IPS-15b (cell line): ENCODE results near the gene GADD45G.

Experiments used
- H3K27me3 ChIP-seq: one replicate; pipeline ENCODE4 v1.6.1; 2013; ENCODE audit warnings: low read length; ENCODE audit not compliant: control insufficient read depth, insufficient read depth
- H3K36me3 ChIP-seq: one replicate; pipeline ENCODE4 v1.6.1; 2013; ENCODE audit warnings: low read length; ENCODE audit not compliant: control insufficient read depth, insufficient read depth
- H3K4me1 ChIP-seq: one replicate; pipeline ENCODE4 v1.6.1; 2013; ENCODE audit warnings: mild to moderate bottlenecking, low read length; ENCODE audit not compliant: control insufficient read depth, insufficient read depth
- H3K4me3 ChIP-seq: one replicate; pipeline ENCODE4 v1.5.1; 2013; ENCODE audit warnings: low read depth, low read length
- H3K9ac ChIP-seq: one replicate; pipeline ENCODE4 v1.6.1; 2013; ENCODE audit warnings: low read depth, mild to moderate bottlenecking, low read length
- H3K9me3 ChIP-seq: one replicate; pipeline ENCODE4 v1.6.1; 2013; ENCODE audit warnings: mild to moderate bottlenecking, low read length; ENCODE audit not compliant: control insufficient read depth, insufficient read depth

GADD45G gene

GRCh38 chr9:89603767-89604665, 796 bp upstream of the GADD45G start:
- Histone ChIP-seq H3K27me3 (peaks cover 14% of the 10 kb centered on the region), H3K9ac (no peak overlapping the region), H3K4me1 (peaks cover 9% of the 10 kb centered on the region), H3K4me3 (peak overlapping the region; percentile 43), H3K36me3 (peaks cover 16% of the 10 kb centered on the region), H3K9me3 (no peaks in the 10 kb centered on the region)

DNA sequence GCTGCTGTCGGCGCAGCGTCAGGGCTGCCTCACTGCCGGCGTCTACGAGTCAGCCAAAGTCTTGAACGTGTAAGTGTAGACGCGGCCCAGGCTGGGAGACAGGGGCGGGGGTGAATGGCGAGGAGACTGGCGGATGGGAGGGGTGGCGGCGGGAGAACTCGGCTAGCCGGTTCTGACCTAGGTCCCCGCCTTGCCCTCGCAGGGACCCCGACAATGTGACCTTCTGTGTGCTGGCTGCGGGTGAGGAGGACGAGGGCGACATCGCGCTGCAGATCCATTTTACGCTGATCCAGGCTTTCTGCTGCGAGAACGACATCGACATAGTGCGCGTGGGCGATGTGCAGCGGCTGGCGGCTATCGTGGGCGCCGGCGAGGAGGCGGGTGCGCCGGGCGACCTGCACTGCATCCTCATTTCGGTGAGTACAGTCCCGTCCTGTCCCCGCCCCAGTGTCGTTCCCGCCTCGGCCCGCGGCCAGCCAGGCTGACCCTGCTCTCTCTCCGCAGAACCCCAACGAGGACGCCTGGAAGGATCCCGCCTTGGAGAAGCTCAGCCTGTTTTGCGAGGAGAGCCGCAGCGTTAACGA, 745 bp downstream of the GADD45G start:
- peaks cover 16% of the 10 kb centered on the region for H3K36me3 ChIP-seq
- H3K4me1 ChIP-seq = peaks cover 9% of the 10 kb centered on the region
- H3K9ac ChIP-seq = peak overlapping the region; percentile 77
- H3K4me3 ChIP-seq = peak overlapping the region; percentile 79
- peaks cover 14% of the 10 kb centered on the region for H3K27me3 ChIP-seq
- no peaks in the 10 kb centered on the region for H3K9me3 ChIP-seq

DNA sequence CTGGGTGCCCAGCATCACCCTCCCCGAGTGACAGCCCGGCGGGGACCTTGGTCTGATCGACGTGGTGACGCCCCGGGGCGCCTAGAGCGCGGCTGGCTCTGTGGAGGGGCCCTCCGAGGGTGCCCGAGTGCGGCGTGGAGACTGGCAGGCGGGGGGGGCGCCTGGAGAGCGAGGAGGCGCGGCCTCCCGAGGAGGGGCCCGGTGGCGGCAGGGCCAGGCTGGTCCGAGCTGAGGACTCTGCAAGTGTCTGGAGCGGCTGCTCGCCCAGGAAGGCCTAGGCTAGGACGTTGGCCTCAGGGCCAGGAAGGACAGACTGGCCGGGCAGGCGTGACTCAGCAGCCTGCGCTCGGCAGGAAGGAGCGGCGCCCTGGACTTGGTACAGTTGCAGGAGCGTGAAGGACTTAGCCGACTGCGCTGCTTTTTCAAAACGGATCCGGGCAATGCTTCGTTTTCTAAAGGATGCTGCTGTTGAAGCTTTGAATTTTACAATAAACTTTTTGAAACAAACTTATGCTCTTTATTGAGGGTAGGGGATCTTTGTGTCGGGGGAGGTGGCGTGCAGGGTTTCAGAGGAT, 1.3 kb downstream of the GADD45G start:
- H3K9ac ChIP-seq = peak overlapping the region; percentile 77
- H3K9me3 ChIP-seq = no peaks in the 10 kb centered on the region
- H3K27me3 ChIP-seq = peaks cover 16% of the 10 kb centered on the region
- H3K36me3 ChIP-seq = peaks cover 16% of the 10 kb centered on the region
- peaks cover 9% of the 10 kb centered on the region for H3K4me1 ChIP-seq
- H3K4me3 ChIP-seq = peak overlapping the region; percentile 79

GRCh38 chr9:89606624-89607311, 2.0 kb downstream of the GADD45G start:
- H3K27me3 ChIP-seq = peaks cover 16% of the 10 kb centered on the region
- H3K36me3 ChIP-seq = peaks cover 16% of the 10 kb centered on the region
- peaks cover 9% of the 10 kb centered on the region for H3K4me1 ChIP-seq
- H3K9ac ChIP-seq = no peak overlapping the region
- no peaks in the 10 kb centered on the region for H3K9me3 ChIP-seq
- peak overlapping the region; percentile 79 for H3K4me3 ChIP-seq

DNA sequence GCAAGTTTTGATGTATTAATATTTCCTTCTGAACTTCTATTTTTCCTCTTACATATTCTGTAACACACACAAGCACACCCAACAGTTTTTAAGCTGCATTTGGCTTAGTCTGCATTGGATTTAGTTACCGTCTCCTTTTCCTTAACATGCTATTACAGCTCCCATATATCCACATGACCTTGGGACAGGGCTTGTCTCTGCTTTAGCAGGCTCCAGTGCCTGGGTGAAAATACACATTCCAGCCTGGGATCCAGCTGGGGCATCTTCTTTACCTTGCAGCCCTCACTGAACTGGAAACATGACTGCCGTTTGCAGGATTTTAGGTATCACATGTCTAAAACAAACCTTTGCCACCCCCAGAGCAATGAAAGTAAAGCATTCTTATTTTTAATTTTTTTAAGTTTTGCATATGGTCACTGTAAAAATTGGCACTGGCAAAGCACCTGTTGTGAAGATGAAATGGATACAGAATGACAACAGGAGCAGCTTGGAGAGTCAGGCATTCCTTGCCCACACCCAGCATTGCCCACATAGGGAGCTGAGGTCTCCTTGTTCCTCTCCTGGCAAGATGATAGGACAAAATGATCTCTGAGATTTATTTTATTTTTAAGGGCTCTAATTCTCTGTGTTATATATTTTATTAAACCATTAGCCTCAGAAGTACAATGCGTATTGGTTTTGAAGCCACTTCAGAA, 4.0 kb downstream of the GADD45G start:
- peaks cover 7% of the 10 kb centered on the region for H3K4me1 ChIP-seq
- H3K36me3 ChIP-seq = peaks cover 16% of the 10 kb centered on the region
- no peaks in the 10 kb centered on the region for H3K9me3 ChIP-seq
- no peak overlapping the region for H3K9ac ChIP-seq
- H3K27me3 ChIP-seq = peaks cover 16% of the 10 kb centered on the region
- no peak overlapping the region for H3K4me3 ChIP-seq

DNA sequence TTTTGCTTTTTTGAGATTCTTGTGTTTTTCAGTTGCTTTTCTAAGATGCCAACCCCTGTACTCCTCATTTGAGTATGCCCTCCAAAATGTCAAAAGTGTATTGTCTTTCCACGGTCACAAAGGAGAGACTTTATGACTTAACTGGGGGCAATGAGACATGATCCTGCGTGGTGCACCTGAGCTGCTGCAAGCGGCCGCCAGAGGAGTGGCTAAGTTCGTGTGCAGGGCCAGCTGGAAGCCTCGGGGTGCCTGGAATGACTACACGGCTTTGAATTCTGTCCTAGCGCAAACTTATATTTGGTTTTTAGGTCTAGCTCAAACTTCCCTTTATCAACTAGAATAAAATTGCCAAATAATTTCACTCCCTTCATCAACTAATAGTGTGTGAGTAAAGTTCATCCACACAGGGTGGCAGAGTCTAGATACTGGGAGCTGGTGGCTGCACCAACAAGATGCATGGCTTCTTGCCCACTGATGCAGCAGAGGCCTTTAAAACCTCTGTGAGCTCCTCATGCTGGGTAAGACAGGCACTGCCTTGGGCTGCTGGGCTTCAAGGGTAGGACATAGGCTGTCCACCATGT, 4.7 kb downstream of the GADD45G start:
- peaks cover 7% of the 10 kb centered on the region for H3K4me1 ChIP-seq

DNA sequence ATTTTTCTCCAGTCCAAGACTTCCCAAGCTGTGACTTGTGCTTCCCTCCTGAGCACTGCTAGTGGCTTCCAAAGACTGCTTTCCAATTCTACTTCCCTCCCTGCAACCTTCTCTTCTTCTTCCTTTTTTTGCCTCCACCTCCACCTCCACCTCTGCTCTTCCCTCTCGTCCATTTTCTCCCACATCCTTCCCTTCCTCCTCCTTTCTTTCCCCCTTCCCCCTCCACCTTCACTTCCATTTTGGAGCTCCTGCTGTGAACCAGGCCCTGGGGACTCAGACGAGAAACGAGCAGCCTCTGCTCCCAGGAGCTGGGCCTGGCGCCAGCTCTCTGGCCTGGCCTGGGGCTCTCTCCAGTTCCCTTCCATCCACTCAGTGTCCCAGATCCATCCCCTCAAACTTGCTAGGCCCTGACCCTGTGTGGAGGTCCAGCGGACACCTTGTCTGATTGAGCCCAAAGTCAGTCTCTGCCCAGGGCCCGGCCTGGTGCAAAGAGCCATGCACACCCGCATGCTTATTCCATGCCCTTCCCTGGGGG, 5.6 kb downstream of the GADD45G start:
- H3K4me3 ChIP-seq = no peak overlapping the region
- H3K9ac ChIP-seq = no peak overlapping the region
- H3K27me3 ChIP-seq = peaks cover 15% of the 10 kb centered on the region
- H3K36me3 ChIP-seq = peaks cover 16% of the 10 kb centered on the region
- H3K9me3 ChIP-seq = no peaks in the 10 kb centered on the region
- H3K4me1 ChIP-seq = peaks cover 7% of the 10 kb centered on the region

More for the DNA sequence above, 4.7 kb downstream of the GADD45G start:
- Histone ChIP-seq H3K4me3 (no peak overlapping the region), H3K36me3 (peaks cover 16% of the 10 kb centered on the region), H3K9ac (no peak overlapping the region), H3K27me3 (peaks cover 16% of the 10 kb centered on the region), H3K9me3 (no peaks in the 10 kb centered on the region)

DNA sequence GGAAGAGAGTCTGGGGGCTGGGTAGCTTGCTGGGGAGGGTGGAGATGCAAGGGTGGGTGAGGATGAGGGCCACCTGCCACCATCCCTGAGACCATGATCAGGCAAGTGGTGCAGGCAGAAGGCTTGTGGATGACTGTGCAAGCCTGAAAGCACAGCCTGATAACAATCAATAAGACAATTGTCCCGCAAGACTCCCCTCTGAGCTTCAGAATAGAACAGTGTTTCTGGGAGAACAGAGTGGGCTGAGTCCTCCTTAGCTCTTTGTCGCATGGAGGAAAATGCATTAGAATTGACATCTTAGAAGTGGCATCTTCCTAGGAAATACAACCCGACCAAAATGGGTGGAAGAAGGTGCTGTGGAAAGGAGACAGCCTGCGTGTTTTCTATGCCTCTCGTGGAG, 6.6 kb downstream of the GADD45G start:
- Histone ChIP-seq H3K4me3 (no peak overlapping the region), H3K9me3 (no peaks in the 10 kb centered on the region), H3K9ac (no peak overlapping the region), H3K27me3 (peaks cover 9% of the 10 kb centered on the region), H3K4me1 (peaks cover 7% of the 10 kb centered on the region), H3K36me3 (peaks cover 7% of the 10 kb centered on the region)

DNA sequence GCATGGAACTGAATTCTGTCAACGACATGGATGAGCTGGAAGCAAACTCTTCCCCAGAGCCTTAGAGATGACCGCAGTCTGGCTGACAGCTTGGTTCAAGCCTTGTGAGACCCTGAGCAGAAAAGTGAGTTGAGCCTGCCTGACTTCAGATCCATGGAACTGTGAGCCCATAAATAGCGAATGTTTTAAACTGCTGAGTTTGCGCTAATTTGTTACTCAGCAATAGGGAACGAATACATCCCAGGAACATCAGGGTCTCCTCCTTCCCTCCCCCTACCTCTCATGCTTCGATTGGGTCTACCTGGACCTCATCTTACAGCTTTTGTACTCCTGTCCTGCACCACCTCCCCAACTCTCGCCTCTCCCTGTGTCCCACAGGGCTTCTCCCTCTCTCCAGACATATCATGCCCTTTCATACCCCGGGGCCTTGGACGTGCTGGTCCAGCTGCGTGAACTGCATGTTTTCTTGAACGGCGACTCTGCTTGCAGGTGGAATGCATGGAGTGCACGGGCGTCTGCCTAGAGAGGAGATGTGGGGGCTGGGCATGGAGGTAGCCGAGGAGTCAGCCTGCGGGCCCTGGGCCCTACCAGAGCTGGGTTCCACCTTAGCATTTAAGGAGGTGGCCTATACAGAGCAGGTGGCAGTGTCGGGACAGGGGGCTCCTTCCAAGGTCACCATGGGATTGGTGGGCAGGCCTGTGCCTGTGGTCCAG, 7.9 kb downstream of the GADD45G start:
- no peak overlapping the region for H3K9ac ChIP-seq
- peaks cover 2% of the 10 kb centered on the region for H3K27me3 ChIP-seq
- H3K4me1 ChIP-seq = no peaks in the 10 kb centered on the region

More for the DNA sequence above, 7.9 kb downstream of the GADD45G start:
- H3K4me3 ChIP-seq = no peak overlapping the region
- H3K36me3 ChIP-seq = no peaks in the 10 kb centered on the region
- no peaks in the 10 kb centered on the region for H3K9me3 ChIP-seq
